HG03439 (cell line): ENCODE data around the gene ROR1.

Source experiments
- ATAC-seq: cut with Tn5 transposase; IDR thresholded peaks from one replicate; pipeline ENCODE4 v1.9.1; 2021; ENCODE audit warnings: mild to moderate bottlenecking, moderate library complexity; ENCODE audit not compliant: unreplicated experiment

The ROR1 gene

GRCh38 chr1:64163970-64164369 lies 390.2 kb downstream of the ROR1 start:
- no peak for ATAC-seq

- no peak for ATAC-seq
Observed at GRCh38 chr1:64166629-64167028, 392.8 kb downstream of the ROR1 start.

- ATAC-seq: no peak
Observed at GRCh38 chr1:64167176-64167575, 393.4 kb downstream of the ROR1 start.

- no peak for ATAC-seq
Observed at GRCh38 chr1:64171246-64171645, 397.4 kb downstream of the ROR1 start.

GRCh38 chr1:64171797-64172281 lies 398.0 kb downstream of the ROR1 start:
- ATAC-seq: peak; percentile 81

- ATAC-seq: peak; percentile 74
Observed at GRCh38 chr1:64172458-64172983, 398.7 kb downstream of the ROR1 start.

- ATAC-seq: no peak
Observed at GRCh38 chr1:64173336-64173940, 399.6 kb downstream of the ROR1 start.

GRCh38 chr1:64175639-64176038 lies 401.8 kb downstream of the ROR1 start:
- ATAC-seq: no peak

- ATAC-seq: no peak
Observed at GRCh38 chr1:64176659-64177058, 402.8 kb downstream of the ROR1 start.

- ATAC-seq: no peak
Observed at GRCh38 chr1:64179588-64179987, 405.8 kb downstream of the ROR1 start.

- no peak for ATAC-seq
Observed at GRCh38 chr1:64182207-64182606, 408.4 kb downstream of the ROR1 start.

- no peak for ATAC-seq
Observed at GRCh38 chr1:64183395-64184002, 409.7 kb downstream of the ROR1 start.

- ATAC-seq: no peak
Observed at GRCh38 chr1:64184003-64184440, 410.2 kb downstream of the ROR1 start.

- no peak for ATAC-seq
Observed at GRCh38 chr1:64186138-64186897, 412.5 kb downstream of the ROR1 start.

GRCh38 chr1:64186898-64187280 lies 413.1 kb downstream of the ROR1 start:
- ATAC-seq: no peak

GRCh38 chr1:64187646-64188045 lies 413.8 kb downstream of the ROR1 start:
- ATAC-seq: no peak

- ATAC-seq: no peak
Observed at GRCh38 chr1:64192290-64192689, 418.5 kb downstream of the ROR1 start.

- no peak for ATAC-seq
Observed at GRCh38 chr1:64194168-64195080, 420.6 kb downstream of the ROR1 start.

GRCh38 chr1:64195081-64195395 lies 421.2 kb downstream of the ROR1 start:
- ATAC-seq: no peak

GRCh38 chr1:64196074-64196870 lies 422.5 kb downstream of the ROR1 start:
- no peak for ATAC-seq
